HEK293 (cell line): ENCODE results near the gene SCNN1G.

Experiments used
- CTCF ChIA-PET: fragments of 350-600 bp; formaldehyde crosslinking; extraction: SDS; loops from one replicate; lab custom pipeline; 2021; ENCODE audit warnings: antibody characterized with exemption; lab: Yijun Ruan, JAX
- POLR2A ChIA-PET: fragments of 300-600 bp; formaldehyde crosslinking; extraction: SDS; loops from one replicate; lab custom pipeline; 2020; ENCODE audit warnings: antibody characterized with exemption, inconsistent platforms; lab: Yijun Ruan, JAX
- H3K27ac ChIP-seq: fragments of 200-500 bp; sonication (Bioruptor generic); 2 replicates; pipeline ENCODE4 v1.5.1; 2014; ENCODE audit warnings: low read depth, low read length, control low read depth, inconsistent platforms; ENCODE audit errors: extremely low read depth
- H3K36me3 ChIP-seq, 2 experiments: fragments of 200-500 bp in 1 of 2; sonication (Bioruptor generic) in 1 of 2; 1 replicate in 1 of 2; 2 replicates in 1 of 2; pipeline ENCODE4 v1.5.1; 2014 to 2017; ENCODE audit warnings: inconsistent platforms in 2 of 2, low read length in 2 of 2; ENCODE audit not compliant: control insufficient read depth in 2 of 2, insufficient read depth in 1 of 2
- H3K4me1 ChIP-seq: fragments of 200-500 bp; sonication (Bioruptor generic); 2 replicates; pipeline ENCODE4 v1.5.1; 2014; ENCODE audit warnings: mild to moderate bottlenecking, low read length, inconsistent platforms; ENCODE audit not compliant: control insufficient read depth, insufficient read depth
- H3K4me3 ChIP-seq: 2 replicates; pipeline ENCODE4 v1.5.1; 2011; ENCODE audit warnings: low read depth, mild to moderate bottlenecking, control low read depth, low read length, moderate library complexity
- H3K9me3 ChIP-seq: fragments of 200-500 bp; sonication (Bioruptor generic); 2 replicates; pipeline ENCODE4 v1.5.1; 2014; ENCODE audit warnings: low read depth, low read length, inconsistent platforms; ENCODE audit not compliant: control insufficient read depth, insufficient read depth
- EGR2 ChIP-seq: fragments of 450-650 bp; formaldehyde crosslinking; IDR thresholded peaks from 2 replicates; pipeline ENCODE4 v1.5.1; 2016; ENCODE audit warnings: low read depth, missing biosample characterization, missing genetic modification characterization
- HOXC10 ChIP-seq: sonication (generic); formaldehyde crosslinking; IDR thresholded peaks from 2 replicates; pipeline ENCODE4 v1.8.1; 2023; ENCODE audit warnings: mild to moderate bottlenecking, missing genetic modification reagents
- KLF7 ChIP-seq: fragments of 450-650 bp; formaldehyde crosslinking; IDR thresholded peaks from 2 replicates; pipeline ENCODE4 v1.5.1; 2016; ENCODE audit warnings: missing biosample characterization, missing genetic modification characterization, borderline replicate concordance
- KLF8 ChIP-seq: fragments of 450-650 bp; formaldehyde crosslinking; IDR thresholded peaks from 2 replicates; pipeline ENCODE4 v1.5.1; 2016; ENCODE audit warnings: missing biosample characterization, missing genetic modification characterization
- SALL2 ChIP-seq: fragments of 450-650 bp; formaldehyde crosslinking; IDR thresholded peaks from 2 replicates; pipeline ENCODE4 v1.5.0; 2017; ENCODE audit warnings: missing biosample characterization, mild to moderate bottlenecking, missing genetic modification characterization, borderline replicate concordance
- ZBTB17 ChIP-seq: fragments of 450-650 bp; formaldehyde crosslinking; IDR thresholded peaks from 2 replicates; pipeline ENCODE4 v1.5.1; 2016; ENCODE audit warnings: missing biosample characterization, missing genetic modification characterization
- ZNF223 ChIP-seq: fragments of 450-650 bp; formaldehyde crosslinking; IDR thresholded peaks from 2 replicates; pipeline ENCODE4 v1.5.1; 2016; ENCODE audit warnings: missing biosample characterization, missing genetic modification characterization
- ZNF248 ChIP-seq: fragments of 450-650 bp; formaldehyde crosslinking; IDR thresholded peaks from 2 replicates; pipeline ENCODE4 v1.5.1; 2017; ENCODE audit warnings: missing biosample characterization, missing genetic modification characterization
- ZNF274 ChIP-seq, 2 experiments: fragments of 200-500 bp in 1 of 2; fragments of 450-650 bp in 1 of 2; sonication (Bioruptor generic) in 1 of 2; formaldehyde crosslinking in 1 of 2; IDR thresholded peaks; 2 replicates each; pipeline versions ENCODE4 v1.5.1 to v1.6.1; 2014 to 2016; ENCODE audit warnings: borderline replicate concordance in 1 of 2, inconsistent platforms in 1 of 2, low read length in 1 of 2, missing biosample characterization in 1 of 2, missing genetic modification characterization in 1 of 2
- ZNF423 ChIP-seq: fragments of 450-650 bp; formaldehyde crosslinking; IDR thresholded peaks from 2 replicates; pipeline ENCODE4 v1.5.1; 2016; ENCODE audit warnings: missing biosample characterization, missing genetic modification characterization
- ZNF610 ChIP-seq: fragments of 450-650 bp; formaldehyde crosslinking; IDR thresholded peaks from 2 replicates; pipeline ENCODE4 v1.5.1; 2016; ENCODE audit warnings: missing biosample characterization, missing genetic modification characterization, borderline replicate concordance
- ZNF747 ChIP-seq: fragments of 450-650 bp; formaldehyde crosslinking; IDR thresholded peaks from 2 replicates; pipeline ENCODE4 v1.5.1; 2016; ENCODE audit warnings: missing biosample characterization, missing genetic modification characterization
- TF ChIP-seq, protein P1 (sequence below): fragments of 450-650 bp; formaldehyde crosslinking; IDR thresholded peaks from 2 replicates; pipeline ENCODE4 v1.5.1; 2017; ENCODE audit warnings: missing biosample characterization, missing genetic modification characterization
- TF ChIP-seq, protein P2 (sequence below): fragments of 450-650 bp; IDR thresholded peaks from 2 replicates; pipeline ENCODE4 v1.5.1; 2018; ENCODE audit warnings: missing biosample characterization, mild to moderate bottlenecking, missing genetic modification characterization
- TF ChIP-seq, protein P3 (sequence below): fragments of 450-650 bp; formaldehyde crosslinking; IDR thresholded peaks from 2 replicates; pipeline ENCODE4 v1.5.1; 2016; ENCODE audit warnings: missing biosample characterization, missing genetic modification characterization

SCNN1G gene

DNA sequence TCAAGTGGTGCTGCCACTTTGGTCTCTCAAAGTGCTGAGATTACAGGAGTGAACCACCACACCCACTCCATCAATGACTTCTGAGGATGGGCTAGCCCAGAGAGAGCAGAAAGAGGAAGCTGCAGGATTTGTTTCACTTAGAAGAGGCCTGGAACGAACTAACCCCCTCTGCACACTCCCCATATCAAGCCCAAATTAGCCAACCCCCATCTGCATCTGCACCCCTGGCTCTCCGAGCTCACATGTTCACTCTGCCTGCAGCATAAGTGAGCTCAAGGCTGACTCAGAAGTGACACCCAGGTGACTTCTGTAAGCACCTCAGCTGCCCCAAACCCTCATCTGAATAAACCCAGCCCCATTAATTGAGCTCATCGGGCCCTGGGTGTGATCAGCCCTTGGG lies 4.8 kb downstream of the SCNN1G start:
- H3K4me3 ChIP-seq, result no peak overlapping the region
- no peaks in the 10 kb centered on the region for H3K4me1 ChIP-seq
- ChIA-PET CTCF (interaction anchor here (0.5 to 8.8 kb wide), 2 partner anchors 113 to 247 kb away, joined by 6 to 174 read pairs; no protein-coding TSS in a partner anchor), POLR2A (no interaction called here)
- peak; percentile 21; the same call in 1 of the 2 replicates for TF ChIP-seq ZBTB17
- TF ChIP-seq EGR2, result no peak
- TF ChIP-seq KLF8, result no peak
- no peak overlapping the region for H3K27ac ChIP-seq
- no peaks in the 10 kb centered on the region for H3K9me3 ChIP-seq
- no peaks in the 10 kb centered on the region for H3K36me3 ChIP-seq

DNA sequence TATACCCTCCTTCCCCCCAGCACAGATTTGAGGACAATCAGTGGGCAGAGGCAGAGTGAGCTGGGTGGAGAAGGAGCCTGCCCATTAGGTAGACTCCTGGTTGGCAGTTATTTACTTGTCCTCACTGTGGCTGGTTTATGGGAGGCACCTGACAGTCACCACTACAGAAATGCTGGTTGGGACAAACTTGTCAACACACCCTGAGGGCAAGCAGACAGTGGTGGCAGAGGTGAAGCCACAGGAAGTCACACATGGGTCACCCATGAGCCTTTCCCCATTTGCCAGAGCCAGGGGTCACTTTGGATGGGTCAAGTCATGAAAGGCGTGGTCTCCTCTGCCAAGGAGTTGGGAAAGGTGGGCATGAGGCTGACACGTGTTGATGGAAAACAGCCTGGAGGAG lies 6.4 kb downstream of the SCNN1G start:
- no peaks in the 10 kb centered on the region for H3K36me3 ChIP-seq
- no peak overlapping the region for H3K27ac ChIP-seq
- POLR2A ChIA-PET, result no interaction called here
- TF ChIP-seq, protein P1, sequence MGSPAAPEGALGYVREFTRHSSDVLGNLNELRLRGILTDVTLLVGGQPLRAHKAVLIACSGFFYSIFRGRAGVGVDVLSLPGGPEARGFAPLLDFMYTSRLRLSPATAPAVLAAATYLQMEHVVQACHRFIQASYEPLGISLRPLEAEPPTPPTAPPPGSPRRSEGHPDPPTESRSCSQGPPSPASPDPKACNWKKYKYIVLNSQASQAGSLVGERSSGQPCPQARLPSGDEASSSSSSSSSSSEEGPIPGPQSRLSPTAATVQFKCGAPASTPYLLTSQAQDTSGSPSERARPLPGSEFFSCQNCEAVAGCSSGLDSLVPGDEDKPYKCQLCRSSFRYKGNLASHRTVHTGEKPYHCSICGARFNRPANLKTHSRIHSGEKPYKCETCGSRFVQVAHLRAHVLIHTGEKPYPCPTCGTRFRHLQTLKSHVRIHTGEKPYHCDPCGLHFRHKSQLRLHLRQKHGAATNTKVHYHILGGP (tag by site-specific recombination), result no peak
- TF ChIP-seq, protein P2, sequence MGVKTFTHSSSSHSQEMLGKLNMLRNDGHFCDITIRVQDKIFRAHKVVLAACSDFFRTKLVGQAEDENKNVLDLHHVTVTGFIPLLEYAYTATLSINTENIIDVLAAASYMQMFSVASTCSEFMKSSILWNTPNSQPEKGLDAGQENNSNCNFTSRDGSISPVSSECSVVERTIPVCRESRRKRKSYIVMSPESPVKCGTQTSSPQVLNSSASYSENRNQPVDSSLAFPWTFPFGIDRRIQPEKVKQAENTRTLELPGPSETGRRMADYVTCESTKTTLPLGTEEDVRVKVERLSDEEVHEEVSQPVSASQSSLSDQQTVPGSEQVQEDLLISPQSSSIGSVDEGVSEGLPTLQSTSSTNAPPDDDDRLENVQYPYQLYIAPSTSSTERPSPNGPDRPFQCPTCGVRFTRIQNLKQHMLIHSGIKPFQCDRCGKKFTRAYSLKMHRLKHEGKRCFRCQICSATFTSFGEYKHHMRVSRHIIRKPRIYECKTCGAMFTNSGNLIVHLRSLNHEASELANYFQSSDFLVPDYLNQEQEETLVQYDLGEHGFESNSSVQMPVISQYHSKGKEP, result no peak
- TF ChIP-seq ZNF423 (tag by site-specific recombination) (no peak), ZNF248 (tag by site-specific recombination) (no peak), ZNF747 (tag by site-specific recombination) (no peak), ZNF223 (tag by site-specific recombination) (no peak), SALL2 (tag by site-specific recombination) (no peak), ZNF274 (IDR thresholded peaks at IDR 0.05; ENCODE audit: low read length) (no peak), ZNF274 (tag by site-specific recombination; IDR thresholded peaks at IDR 0.05; ENCODE audit: borderline replicate concordance) (no peak), HOXC10 (CRISPR knock-in tag) (no peak), KLF7 (tag by site-specific recombination) (no peak)
- TF ChIP-seq, protein P3, sequence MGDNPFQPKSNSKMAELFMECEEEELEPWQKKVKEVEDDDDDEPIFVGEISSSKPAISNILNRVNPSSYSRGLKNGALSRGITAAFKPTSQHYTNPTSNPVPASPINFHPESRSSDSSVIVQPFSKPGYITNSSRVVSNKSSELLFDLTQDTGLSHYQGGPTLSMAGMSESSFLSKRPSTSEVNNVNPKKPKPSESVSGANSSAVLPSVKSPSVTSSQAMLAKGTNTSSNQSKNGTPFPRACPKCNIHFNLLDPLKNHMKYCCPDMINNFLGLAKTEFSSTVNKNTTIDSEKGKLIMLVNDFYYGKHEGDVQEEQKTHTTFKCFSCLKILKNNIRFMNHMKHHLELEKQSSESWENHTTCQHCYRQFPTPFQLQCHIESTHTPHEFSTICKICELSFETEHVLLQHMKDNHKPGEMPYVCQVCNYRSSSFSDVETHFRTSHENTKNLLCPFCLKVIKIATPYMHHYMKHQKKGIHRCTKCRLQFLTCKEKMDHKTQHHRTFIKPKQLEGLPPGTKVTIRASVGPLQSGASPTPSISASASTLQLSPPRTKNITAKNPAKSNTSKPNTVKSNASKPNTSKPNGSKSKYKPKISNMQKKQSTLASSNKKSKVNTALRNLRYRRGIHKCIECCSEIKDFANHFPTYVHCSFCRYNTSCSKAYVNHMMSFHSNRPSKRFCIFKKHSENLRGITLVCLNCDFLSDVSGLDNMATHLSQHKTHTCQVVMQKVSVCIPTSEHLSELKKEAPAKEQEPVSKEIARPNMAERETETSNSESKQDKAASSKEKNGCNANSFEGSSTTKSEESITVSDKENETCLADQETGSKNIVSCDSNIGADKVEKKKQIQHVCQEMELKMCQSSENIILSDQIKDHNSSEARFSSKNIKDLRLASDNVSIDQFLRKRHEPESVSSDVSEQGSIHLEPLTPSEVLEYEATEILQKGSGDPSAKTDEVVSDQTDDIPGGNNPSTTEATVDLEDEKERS (tag by site-specific recombination), result no peak
- CTCF ChIA-PET, result no interaction called here
- no peaks in the 10 kb centered on the region for H3K9me3 ChIP-seq
- no peak overlapping the region for H3K4me3 ChIP-seq
- H3K4me1 ChIP-seq, result no peaks in the 10 kb centered on the region

DNA sequence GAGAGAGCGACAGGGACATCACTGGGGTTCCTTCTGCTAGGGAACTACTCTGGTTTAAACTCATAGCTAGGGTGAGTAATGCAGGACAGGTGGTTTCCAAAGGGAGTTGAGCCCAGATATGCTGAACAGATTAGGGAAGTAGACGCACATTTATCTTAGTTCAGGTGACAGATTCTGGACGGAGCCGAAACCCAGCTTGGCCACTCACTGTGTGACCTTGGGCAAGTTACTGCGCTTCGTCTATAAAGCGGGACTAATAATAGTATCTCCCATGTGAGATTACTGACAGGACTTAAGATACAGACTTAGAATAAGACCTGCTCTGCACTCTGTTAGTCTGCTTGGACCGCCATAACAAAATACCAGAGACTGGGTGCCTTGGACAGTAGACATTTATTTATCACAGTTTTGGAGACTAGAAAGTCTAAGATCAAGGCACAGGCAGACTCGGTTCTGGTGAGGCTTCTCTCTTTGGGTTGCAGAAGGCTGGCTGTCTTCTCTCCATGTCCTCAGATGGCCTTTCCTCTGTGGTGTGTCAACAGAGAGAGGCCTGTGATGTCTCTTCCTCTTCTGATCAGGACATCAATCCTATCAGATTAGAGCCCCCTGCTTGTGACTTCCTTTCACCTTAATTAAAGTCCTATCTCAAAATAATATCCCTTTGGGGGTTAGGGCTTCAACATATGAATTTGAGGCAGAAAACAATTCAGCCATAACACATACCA lies 12.1 kb downstream of the SCNN1G start:
- ChIA-PET POLR2A (no interaction called here), CTCF (interaction anchor here (0.6 kb wide), 1 partner anchor 13 kb away, joined by 3 read pairs; the partner anchor contains the start of gene SCNN1G)
- Histone ChIP-seq H3K27ac (no peak overlapping the region), H3K4me3 (no peak overlapping the region), H3K36me3 (no peaks in the 10 kb centered on the region), H3K9me3 (no peaks in the 10 kb centered on the region), H3K4me1 (no peaks in the 10 kb centered on the region)
- TF ChIP-seq ZBTB17 (peak; percentile 27; the same call in 1 of the 2 replicates), ZNF610 (no peak)
